HG03571 (cell line): Measurements from ENCODE around the gene IGF2BP3.

ENCODE experiments used
- ATAC-seq: cut with Tn5 transposase; IDR thresholded peaks from one replicate; pipeline ENCODE4 v1.9.1; 2021; ENCODE audit not compliant: unreplicated experiment

The IGF2BP3 gene

GRCh38 chr7:23472556-23472955, 2.3 kb upstream of the IGF2BP3 start:
- ATAC-seq, result no peak

GRCh38 chr7:23472046-23472445, 1.8 kb upstream of the IGF2BP3 start:
- ATAC-seq, result no peak

- ATAC-seq, result no peak
Measured at GRCh38 chr7:23471106-23471859, 992 bp upstream of the IGF2BP3 start.

- no peak for ATAC-seq
Measured at GRCh38 chr7:23469961-23470250, 385 bp downstream of the IGF2BP3 start.

- ATAC-seq, result no peak
Measured at GRCh38 chr7:23469150-23469960, 936 bp downstream of the IGF2BP3 start.

- no peak for ATAC-seq
Measured at GRCh38 chr7:23468526-23469149, 1.7 kb downstream of the IGF2BP3 start.

GRCh38 chr7:23467806-23468525, 2.3 kb downstream of the IGF2BP3 start:
- ATAC-seq, result no peak

GRCh38 chr7:23467291-23467805, 2.9 kb downstream of the IGF2BP3 start:
- ATAC-seq, result no peak

- no peak for ATAC-seq
Measured at GRCh38 chr7:23462846-23463245, 7.4 kb downstream of the IGF2BP3 start.

- no peak for ATAC-seq
Measured at GRCh38 chr7:23458044-23458443, 12.2 kb downstream of the IGF2BP3 start.

- no peak for ATAC-seq
Measured at GRCh38 chr7:23456093-23456492, 14.2 kb downstream of the IGF2BP3 start.

- no peak for ATAC-seq
Measured at GRCh38 chr7:23454881-23455526, 15.3 kb downstream of the IGF2BP3 start.

GRCh38 chr7:23450518-23450917, 19.8 kb downstream of the IGF2BP3 start:
- no peak for ATAC-seq

- no peak for ATAC-seq
Measured at GRCh38 chr7:23449941-23450340, 20.4 kb downstream of the IGF2BP3 start.

- ATAC-seq, result no peak
Measured at GRCh38 chr7:23445326-23445725, 25.0 kb downstream of the IGF2BP3 start.

GRCh38 chr7:23443974-23444373, 26.3 kb downstream of the IGF2BP3 start:
- no peak for ATAC-seq

GRCh38 chr7:23438171-23438570, 32.1 kb downstream of the IGF2BP3 start:
- no peak for ATAC-seq

GRCh38 chr7:23434147-23434917, 36.0 kb downstream of the IGF2BP3 start:
- ATAC-seq, result no peak

GRCh38 chr7:23431702-23432199, 38.5 kb downstream of the IGF2BP3 start:
- ATAC-seq, result no peak

- ATAC-seq, result no peak
Measured at GRCh38 chr7:23430893-23431259, 39.4 kb downstream of the IGF2BP3 start.
